PC-9 (cell line): Measurements from ENCODE around the gene SBF2.

Experiments
- CTCF ChIP-seq: fragments of 200-600 bp; sonication (generic); conservative IDR thresholded peaks from 2 replicates; pipeline ENCODE4 v1.6.1; 2017; ENCODE audit warnings: mixed run types, antibody characterized with exemption, mild to moderate bottlenecking, moderate library complexity
- EZH2 ChIP-seq: fragments of 200-600 bp; sonication (generic); IDR thresholded peaks from 2 replicates; pipeline ENCODE4 v1.8.0; 2017; ENCODE audit warnings: antibody characterized with exemption, low read depth

GRCh38 chr11:10026514-10026913 lies 267.5 kb downstream of the SBF2 start:
- TF ChIP-seq CTCF (no peak), EZH2 (no peak)
